Panc1 (cell line): ENCODE measurements around the gene MACROD2. TPM values are rescaled to one million over a fixed set of nuclear protein-coding genes. Genes with fewer than 3 reads are reported as not detected.

ENCODE experiments used
- ATAC-seq: fragments of 200-7000 bp; cut with Tn5 transposase; 2 replicates; pipeline ENCODE4 v1.9.1; 2020; ENCODE audit warnings: mild to moderate bottlenecking, moderate library complexity
- BruUV-seq: library from RNA; stranded (reverse); fragments of 400-500 nt; replicated peaks from 2 replicates; lab custom pipeline; 2021; lab: Mats Ljungman, UMichigan
- CTCF ChIA-PET: fragments of 300-600 bp; sonication (Branson Sonifier 250); formaldehyde crosslinking; loops from one replicate; lab custom pipeline; 2022; ENCODE audit warnings: antibody characterized with exemption; lab: Charles Lee
- POLR2A ChIA-PET: fragments of 300-600 bp; sonication (Branson Sonifier 250); formaldehyde crosslinking; loops from one replicate; lab custom pipeline; 2022; ENCODE audit warnings: antibody characterized with exemption; lab: Charles Lee
- DNase-seq: peaks from one replicate; pipeline ENCODE4 v3.0.0-alpha.2; 2010; ENCODE audit warnings: low read depth, low spot score
- H3K27ac ChIP-seq: 2 replicates; pipeline ENCODE4 v1.5.1; 2011; ENCODE audit warnings: mild to moderate bottlenecking, low read length, inconsistent platforms
- H3K27me3 ChIP-seq: fragments of 200-500 bp; sonication (Bioruptor generic); 2 replicates; pipeline ENCODE4 v1.6.0; 2014; ENCODE audit warnings: low read length, inconsistent platforms; ENCODE audit not compliant: control insufficient read depth, insufficient read depth
- H3K36me3 ChIP-seq: fragments of 200-500 bp; sonication (Bioruptor generic); 2 replicates; pipeline ENCODE4 v1.5.1; 2014; ENCODE audit warnings: inconsistent platforms, mild to moderate bottlenecking, low read length, moderate library complexity; ENCODE audit not compliant: control insufficient read depth, insufficient read depth
- H3K4me1 ChIP-seq: 2 replicates; pipeline ENCODE4 v1.5.1; 2011; ENCODE audit warnings: inconsistent platforms, mild to moderate bottlenecking, low read length, moderate library complexity; ENCODE audit not compliant: control insufficient read depth, insufficient read depth
- H3K4me3 ChIP-seq, 2 experiments: 2 replicates each; pipeline ENCODE4 v1.5.1; 2011 to 2012; ENCODE audit warnings: low read depth in 2 of 2, low read length in 2 of 2, mild to moderate bottlenecking in 2 of 2, inconsistent platforms in 1 of 2, moderate library complexity in 1 of 2
- H3K9me3 ChIP-seq: fragments of 200-500 bp; sonication (Bioruptor generic); 2 replicates; pipeline ENCODE4 v1.5.1; 2014; ENCODE audit warnings: low read depth, mild to moderate bottlenecking, inconsistent platforms, low read length, moderate library complexity; ENCODE audit not compliant: control insufficient read depth, insufficient read depth
- POLR2AphosphoS5 ChIP-seq: IDR thresholded peaks from 2 replicates; pipeline ENCODE4 v1.6.1; 2012; ENCODE audit warnings: mild to moderate bottlenecking, low read depth, low read length, moderate library complexity
- SIN3A ChIP-seq: IDR thresholded peaks from 2 replicates; pipeline ENCODE4 v1.6.1; 2012; ENCODE audit warnings: low read depth, mild to moderate bottlenecking, low read length, moderate library complexity, borderline replicate concordance; ENCODE audit not compliant: insufficient read depth
- TCF7L2 ChIP-seq: IDR thresholded peaks from 2 replicates; pipeline ENCODE4 v1.6.1; 2011; ENCODE audit warnings: mild to moderate bottlenecking, low read depth, low read length, inconsistent platforms
- in situ Hi-C: cut with HindIII; loops from 2 replicates; pipeline ENCODE4 v1.10.0; 2016; ENCODE audit warnings: low sequenced_read_pairs, low pct_unique_long_range_greater_than_20kb
- intact Hi-C: fragments of 100-400 bp; cut with micrococcal nuclease; formaldehyde crosslinking; loops from one replicate; pipeline ENCODE4 v1.10.0; 2022; ENCODE audit not compliant: unreplicated experiment
- total RNA-seq: library from RNA; stranded (reverse); gene quantifications from one replicate; pipeline ENCODE4 v1.2.1, GENCODE V29; 2021; ENCODE audit not compliant: unreplicated experiment
- TF ChIP-seq, protein P1 (sequence below), 2 experiments: IDR thresholded peaks; 2 replicates each; pipeline ENCODE4 v1.6.1; 2011 to 2012; ENCODE audit warnings: low read depth in 2 of 2, control low read depth in 1 of 2, low read length in 1 of 2, mild to moderate bottlenecking in 1 of 2, moderate library complexity in 1 of 2; ENCODE audit not compliant: insufficient read depth in 1 of 2
- TF ChIP-seq, protein P2 (sequence below): fragments of 450-650 bp; IDR thresholded peaks from 2 replicates; pipeline ENCODE4 v1.5.1; 2017; ENCODE audit warnings: mild to moderate bottlenecking

MACROD2 gene
- total RNA-seq, 1 experiment from 2014 or later = 1.2 TPM

DNA sequence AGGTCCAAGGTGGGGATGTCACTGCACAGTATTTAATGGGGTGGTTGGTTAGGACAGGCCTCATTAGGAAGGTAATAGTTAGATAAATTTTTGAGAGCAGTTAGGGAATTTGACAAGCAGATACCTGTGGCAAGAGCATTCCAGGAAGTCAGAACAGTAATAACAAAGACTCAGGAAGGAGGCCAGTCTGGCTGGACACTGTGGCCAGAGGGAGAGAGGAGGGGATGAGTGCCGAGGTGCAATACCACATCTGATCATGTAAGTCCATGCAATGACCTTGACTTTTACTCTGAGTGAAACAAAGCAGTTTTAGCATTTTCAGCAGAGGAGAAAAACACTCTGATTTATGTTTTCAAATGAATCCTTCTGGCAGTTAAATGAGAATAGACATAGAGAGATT is 1332.8 kb downstream of the MACROD2 start:
- Histone ChIP-seq H3K27me3 (no peaks in the 10 kb centered on the region), H3K4me3 (no peak overlapping the region), H3K36me3 (no peaks in the 10 kb centered on the region), H3K4me1 (no peaks in the 10 kb centered on the region), H3K9me3 (no peaks in the 10 kb centered on the region), H3K27ac (no peak overlapping the region)
- no peak for ATAC-seq
- ChIA-PET POLR2A (no interaction called here), CTCF (no interaction called here)
- in situ Hi-C loops = no loop called here
- TF ChIP-seq POLR2AphosphoS5 (no peak), TCF7L2 (no peak), SIN3A (no peak)
- TF ChIP-seq, protein P1, sequence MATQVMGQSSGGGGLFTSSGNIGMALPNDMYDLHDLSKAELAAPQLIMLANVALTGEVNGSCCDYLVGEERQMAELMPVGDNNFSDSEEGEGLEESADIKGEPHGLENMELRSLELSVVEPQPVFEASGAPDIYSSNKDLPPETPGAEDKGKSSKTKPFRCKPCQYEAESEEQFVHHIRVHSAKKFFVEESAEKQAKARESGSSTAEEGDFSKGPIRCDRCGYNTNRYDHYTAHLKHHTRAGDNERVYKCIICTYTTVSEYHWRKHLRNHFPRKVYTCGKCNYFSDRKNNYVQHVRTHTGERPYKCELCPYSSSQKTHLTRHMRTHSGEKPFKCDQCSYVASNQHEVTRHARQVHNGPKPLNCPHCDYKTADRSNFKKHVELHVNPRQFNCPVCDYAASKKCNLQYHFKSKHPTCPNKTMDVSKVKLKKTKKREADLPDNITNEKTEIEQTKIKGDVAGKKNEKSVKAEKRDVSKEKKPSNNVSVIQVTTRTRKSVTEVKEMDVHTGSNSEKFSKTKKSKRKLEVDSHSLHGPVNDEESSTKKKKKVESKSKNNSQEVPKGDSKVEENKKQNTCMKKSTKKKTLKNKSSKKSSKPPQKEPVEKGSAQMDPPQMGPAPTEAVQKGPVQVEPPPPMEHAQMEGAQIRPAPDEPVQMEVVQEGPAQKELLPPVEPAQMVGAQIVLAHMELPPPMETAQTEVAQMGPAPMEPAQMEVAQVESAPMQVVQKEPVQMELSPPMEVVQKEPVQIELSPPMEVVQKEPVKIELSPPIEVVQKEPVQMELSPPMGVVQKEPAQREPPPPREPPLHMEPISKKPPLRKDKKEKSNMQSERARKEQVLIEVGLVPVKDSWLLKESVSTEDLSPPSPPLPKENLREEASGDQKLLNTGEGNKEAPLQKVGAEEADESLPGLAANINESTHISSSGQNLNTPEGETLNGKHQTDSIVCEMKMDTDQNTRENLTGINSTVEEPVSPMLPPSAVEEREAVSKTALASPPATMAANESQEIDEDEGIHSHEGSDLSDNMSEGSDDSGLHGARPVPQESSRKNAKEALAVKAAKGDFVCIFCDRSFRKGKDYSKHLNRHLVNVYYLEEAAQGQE (IDR thresholded peaks at IDR 0.05; ENCODE audit: insufficient read depth in 1 of 2, low read depth in 2 of 2, low read length in 1 of 2) = no peak
- TF ChIP-seq, protein P2, sequence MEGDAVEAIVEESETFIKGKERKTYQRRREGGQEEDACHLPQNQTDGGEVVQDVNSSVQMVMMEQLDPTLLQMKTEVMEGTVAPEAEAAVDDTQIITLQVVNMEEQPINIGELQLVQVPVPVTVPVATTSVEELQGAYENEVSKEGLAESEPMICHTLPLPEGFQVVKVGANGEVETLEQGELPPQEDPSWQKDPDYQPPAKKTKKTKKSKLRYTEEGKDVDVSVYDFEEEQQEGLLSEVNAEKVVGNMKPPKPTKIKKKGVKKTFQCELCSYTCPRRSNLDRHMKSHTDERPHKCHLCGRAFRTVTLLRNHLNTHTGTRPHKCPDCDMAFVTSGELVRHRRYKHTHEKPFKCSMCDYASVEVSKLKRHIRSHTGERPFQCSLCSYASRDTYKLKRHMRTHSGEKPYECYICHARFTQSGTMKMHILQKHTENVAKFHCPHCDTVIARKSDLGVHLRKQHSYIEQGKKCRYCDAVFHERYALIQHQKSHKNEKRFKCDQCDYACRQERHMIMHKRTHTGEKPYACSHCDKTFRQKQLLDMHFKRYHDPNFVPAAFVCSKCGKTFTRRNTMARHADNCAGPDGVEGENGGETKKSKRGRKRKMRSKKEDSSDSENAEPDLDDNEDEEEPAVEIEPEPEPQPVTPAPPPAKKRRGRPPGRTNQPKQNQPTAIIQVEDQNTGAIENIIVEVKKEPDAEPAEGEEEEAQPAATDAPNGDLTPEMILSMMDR = no peak
- no TSS peak for BruUV-seq
- no peak for DNase-seq
- intact Hi-C loops = no loop called here

DNA sequence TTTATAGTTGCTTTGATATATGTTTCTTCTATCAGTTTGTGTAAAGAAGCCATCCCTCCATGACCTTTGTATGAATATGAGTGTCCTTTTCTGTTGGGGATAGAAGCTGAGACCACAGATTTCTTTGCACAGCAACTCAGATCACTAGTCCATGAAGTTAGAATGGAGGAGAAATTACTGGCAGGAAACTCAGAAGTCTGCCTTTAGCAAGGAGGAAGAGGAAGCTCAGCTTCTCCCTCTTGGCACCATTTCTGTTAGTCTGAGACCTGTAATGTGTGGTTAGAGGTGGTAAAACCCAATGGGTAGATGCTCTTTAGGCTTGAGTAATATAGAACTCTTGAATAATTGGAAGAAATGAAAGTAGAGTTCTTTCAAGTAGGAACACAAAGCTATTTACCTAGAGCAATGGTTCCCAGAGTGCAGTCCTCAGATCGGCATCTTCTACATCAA is 1337.4 kb downstream of the MACROD2 start:
- no peaks in the 10 kb centered on the region for H3K36me3 ChIP-seq
- DNase-seq = no peak
- no peaks in the 10 kb centered on the region for H3K27me3 ChIP-seq
- ChIA-PET CTCF (no interaction called here), POLR2A (no interaction called here)
- no TSS peak for BruUV-seq
- in situ Hi-C loops = no loop called here
- no peak for ATAC-seq
- H3K4me1 ChIP-seq = no peaks in the 10 kb centered on the region
- H3K27ac ChIP-seq = no peak overlapping the region
- TF ChIP-seq SIN3A = no peak
- TF ChIP-seq, protein P2 = no peak
- no peak for TF ChIP-seq POLR2AphosphoS5
- TF ChIP-seq TCF7L2 = no peak
- TF ChIP-seq, protein P1 (IDR thresholded peaks at IDR 0.05; ENCODE audit: insufficient read depth in 1 of 2, low read depth in 2 of 2, low read length in 1 of 2) = no peak
- intact Hi-C loops = no loop called here
- no peak overlapping the region for H3K4me3 ChIP-seq
- H3K9me3 ChIP-seq = no peaks in the 10 kb centered on the region
